ENCODE results near the gene VAMP8.

GRCh38 chr2:85545780-85546240, 31.6 kb upstream of the VAMP8 start:
- TF ChIP-seq, protein P1, sequence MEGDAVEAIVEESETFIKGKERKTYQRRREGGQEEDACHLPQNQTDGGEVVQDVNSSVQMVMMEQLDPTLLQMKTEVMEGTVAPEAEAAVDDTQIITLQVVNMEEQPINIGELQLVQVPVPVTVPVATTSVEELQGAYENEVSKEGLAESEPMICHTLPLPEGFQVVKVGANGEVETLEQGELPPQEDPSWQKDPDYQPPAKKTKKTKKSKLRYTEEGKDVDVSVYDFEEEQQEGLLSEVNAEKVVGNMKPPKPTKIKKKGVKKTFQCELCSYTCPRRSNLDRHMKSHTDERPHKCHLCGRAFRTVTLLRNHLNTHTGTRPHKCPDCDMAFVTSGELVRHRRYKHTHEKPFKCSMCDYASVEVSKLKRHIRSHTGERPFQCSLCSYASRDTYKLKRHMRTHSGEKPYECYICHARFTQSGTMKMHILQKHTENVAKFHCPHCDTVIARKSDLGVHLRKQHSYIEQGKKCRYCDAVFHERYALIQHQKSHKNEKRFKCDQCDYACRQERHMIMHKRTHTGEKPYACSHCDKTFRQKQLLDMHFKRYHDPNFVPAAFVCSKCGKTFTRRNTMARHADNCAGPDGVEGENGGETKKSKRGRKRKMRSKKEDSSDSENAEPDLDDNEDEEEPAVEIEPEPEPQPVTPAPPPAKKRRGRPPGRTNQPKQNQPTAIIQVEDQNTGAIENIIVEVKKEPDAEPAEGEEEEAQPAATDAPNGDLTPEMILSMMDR (conservative IDR thresholded peaks at IDR 0.05; ENCODE audit: low read length): no peak
- TF ChIP-seq EZH2phosphoT487 (IDR thresholded peaks at IDR 0.05; ENCODE audit: borderline replicate concordance): no peak
